OCI-LY7 (cell line): ENCODE measurements around the gene CAPS. TPM values are rescaled to one million over a fixed set of nuclear protein-coding genes. Genes with fewer than 3 reads are reported as not detected.

Experiments used
- BruUV-seq: library from RNA; stranded (reverse); fragments of 400-500 nt; replicated peaks from 2 replicates; lab custom pipeline; 2021; lab: Mats Ljungman, UMichigan
- CTCF ChIA-PET: fragments of 300-600 bp; sonication (Branson Sonifier 250); formaldehyde crosslinking; loops from one replicate; lab custom pipeline; 2022; ENCODE audit warnings: antibody characterized with exemption; ENCODE audit not compliant: unreplicated experiment; lab: Charles Lee
- POLR2A ChIA-PET: fragments of 300-600 bp; sonication (Branson Sonifier 250); formaldehyde crosslinking; loops from one replicate; lab custom pipeline; 2022; ENCODE audit warnings: antibody characterized with exemption; lab: Charles Lee
- DNase-seq: peaks from one replicate; pipeline ENCODE4 v3.0.0-alpha.2; 2015; ENCODE audit warnings: low spot score
- H2AFZ ChIP-seq: fragments of 200-600 bp; sonication (generic), shearing (Covaris generic); 2 replicates; pipeline ENCODE4 v1.6.1; 2014; ENCODE audit warnings: mild to moderate bottlenecking, antibody characterized with exemption, low read length, moderate library complexity
- H3K27ac ChIP-seq: fragments of 200-600 bp; sonication (generic); 2 replicates; pipeline ENCODE4 v1.5.1; 2014; ENCODE audit warnings: mixed run types, low read depth, mild to moderate bottlenecking, moderate library complexity, low read length, inconsistent platforms; ENCODE audit not compliant: poor library complexity, severe bottlenecking
- H3K36me3 ChIP-seq: fragments of 200-600 bp; sonication (generic); 2 replicates; pipeline ENCODE4 v1.6.1; 2014; ENCODE audit warnings: mild to moderate bottlenecking, antibody characterized with exemption, low read length, moderate library complexity, mixed read lengths; ENCODE audit not compliant: insufficient read depth
- H3K4me1 ChIP-seq: fragments of 200-600 bp; sonication (generic); 2 replicates; pipeline ENCODE4 v1.5.1; 2014; ENCODE audit warnings: mild to moderate bottlenecking, low read length; ENCODE audit not compliant: insufficient read depth, poor library complexity, severe bottlenecking
- H3K4me2 ChIP-seq: fragments of 200-600 bp; sonication (generic); 2 replicates; pipeline ENCODE4 v1.6.1; 2014; ENCODE audit warnings: mild to moderate bottlenecking, low read length
- H3K4me3 ChIP-seq: fragments of 200-600 bp; sonication (generic); 2 replicates; pipeline ENCODE4 v1.5.1; 2014; ENCODE audit warnings: mild to moderate bottlenecking, low read depth, low read length; ENCODE audit not compliant: poor library complexity, severe bottlenecking
- H3K79me2 ChIP-seq: fragments of 200-600 bp; sonication (generic); 2 replicates; pipeline ENCODE4 v1.6.1; 2016; ENCODE audit warnings: low read depth, mild to moderate bottlenecking, low read length, moderate library complexity, mixed read lengths; ENCODE audit not compliant: insufficient read depth
- H3K9me2 ChIP-seq: fragments of 200-600 bp; sonication (generic); 2 replicates; pipeline ENCODE4 v1.6.1; 2016; ENCODE audit warnings: mild to moderate bottlenecking, low read length, mixed read lengths; ENCODE audit not compliant: insufficient read depth
- H3K9me3 ChIP-seq: fragments of 200-600 bp; sonication (generic); 2 replicates; pipeline ENCODE4 v1.6.1; 2014; ENCODE audit warnings: mild to moderate bottlenecking, mixed run types, low read length, mixed read lengths
- H4K20me1 ChIP-seq: fragments of 200-600 bp; sonication (generic); 2 replicates; pipeline ENCODE4 v1.6.1; 2014; ENCODE audit warnings: mild to moderate bottlenecking, antibody characterized with exemption, low read length, moderate library complexity, mixed read lengths; ENCODE audit not compliant: insufficient read depth
- EZH2phosphoT487 ChIP-seq: fragments of 200-600 bp; sonication (generic); IDR thresholded peaks from 2 replicates; pipeline ENCODE4 v1.6.1; 2018; ENCODE audit warnings: low read depth, borderline replicate concordance, mild to moderate bottlenecking, mixed run types, antibody characterized with exemption, low read length, moderate library complexity, mixed read lengths
- intact Hi-C: fragments of 100-400 bp; cut with micrococcal nuclease; formaldehyde crosslinking; loops from one replicate; pipeline ENCODE4 v1.10.0; 2022; ENCODE audit not compliant: unreplicated experiment
- total RNA-seq, 2 experiments: library from RNA; depleted of rRNA in 1 of 2; stranded (reverse); fragments of >200 nt in 1 of 2; shearing (Covaris generic) in 1 of 2; gene quantifications; 2 replicates each; pipeline ENCODE4 v1.2.3, GENCODE V29; 2014 to 2022
- TF ChIP-seq, protein P1 (sequence below): fragments of 200-600 bp; sonication (generic); conservative IDR thresholded peaks from 2 replicates; pipeline ENCODE4 v1.5.1; 2014; ENCODE audit warnings: mild to moderate bottlenecking, antibody characterized with exemption, low read length, moderate library complexity, mixed read lengths

The CAPS gene
- total RNA-seq, 2 experiments from 2014 or later: 8.1 to 11.0 TPM

- Histone ChIP-seq H3K79me2 (no peaks in the 10 kb centered on the region), H3K4me1 (no peaks in the 10 kb centered on the region), H3K27ac (no peak overlapping the region), H3K9me2 (no peaks in the 10 kb centered on the region), H3K36me3 (no peaks in the 10 kb centered on the region), H3K4me3 (no peak overlapping the region), H4K20me1 (no peaks in the 10 kb centered on the region), H3K4me2 (no peak overlapping the region), H2AFZ (no peak overlapping the region), H3K9me3 (no peaks in the 10 kb centered on the region)
- BruUV-seq: no TSS peak
- TF ChIP-seq EZH2phosphoT487: no peak
- TF ChIP-seq, protein P1, sequence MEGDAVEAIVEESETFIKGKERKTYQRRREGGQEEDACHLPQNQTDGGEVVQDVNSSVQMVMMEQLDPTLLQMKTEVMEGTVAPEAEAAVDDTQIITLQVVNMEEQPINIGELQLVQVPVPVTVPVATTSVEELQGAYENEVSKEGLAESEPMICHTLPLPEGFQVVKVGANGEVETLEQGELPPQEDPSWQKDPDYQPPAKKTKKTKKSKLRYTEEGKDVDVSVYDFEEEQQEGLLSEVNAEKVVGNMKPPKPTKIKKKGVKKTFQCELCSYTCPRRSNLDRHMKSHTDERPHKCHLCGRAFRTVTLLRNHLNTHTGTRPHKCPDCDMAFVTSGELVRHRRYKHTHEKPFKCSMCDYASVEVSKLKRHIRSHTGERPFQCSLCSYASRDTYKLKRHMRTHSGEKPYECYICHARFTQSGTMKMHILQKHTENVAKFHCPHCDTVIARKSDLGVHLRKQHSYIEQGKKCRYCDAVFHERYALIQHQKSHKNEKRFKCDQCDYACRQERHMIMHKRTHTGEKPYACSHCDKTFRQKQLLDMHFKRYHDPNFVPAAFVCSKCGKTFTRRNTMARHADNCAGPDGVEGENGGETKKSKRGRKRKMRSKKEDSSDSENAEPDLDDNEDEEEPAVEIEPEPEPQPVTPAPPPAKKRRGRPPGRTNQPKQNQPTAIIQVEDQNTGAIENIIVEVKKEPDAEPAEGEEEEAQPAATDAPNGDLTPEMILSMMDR: no peak
- CTCF ChIA-PET: no interaction called here
- intact Hi-C loops: no loop called here
- no peak for DNase-seq
- POLR2A ChIA-PET: no interaction called here
Observed at GRCh38 chr19:5889288-5889971, 24.6 kb upstream of the CAPS start.

GRCh38 chr19:5890099-5890498 lies 24.0 kb upstream of the CAPS start:
- Histone ChIP-seq H3K79me2 (no peaks in the 10 kb centered on the region), H3K4me2 (no peak overlapping the region), H3K4me3 (no peak overlapping the region), H3K27ac (no peak overlapping the region), H3K9me3 (no peaks in the 10 kb centered on the region), H3K9me2 (no peaks in the 10 kb centered on the region), H4K20me1 (no peaks in the 10 kb centered on the region), H2AFZ (no peak overlapping the region), H3K36me3 (0 out of 2 replicates have a peak, but pooled peaks cover 6% of the 10 kb centered on the region), H3K4me1 (no peaks in the 10 kb centered on the region)
- intact Hi-C loops: no loop called here
- ChIA-PET POLR2A (interaction anchor here (0.6 kb wide), 1 partner anchor 93 kb away, joined by 3 read pairs; no protein-coding TSS in a partner anchor), CTCF (interaction anchor here (1.9 kb wide), 1 partner anchor 86 kb away, joined by 10 read pairs; no protein-coding TSS in a partner anchor)
- TF ChIP-seq, protein P1: no peak
- no peak for TF ChIP-seq EZH2phosphoT487
- BruUV-seq: no TSS peak
- no peak for DNase-seq

DNA sequence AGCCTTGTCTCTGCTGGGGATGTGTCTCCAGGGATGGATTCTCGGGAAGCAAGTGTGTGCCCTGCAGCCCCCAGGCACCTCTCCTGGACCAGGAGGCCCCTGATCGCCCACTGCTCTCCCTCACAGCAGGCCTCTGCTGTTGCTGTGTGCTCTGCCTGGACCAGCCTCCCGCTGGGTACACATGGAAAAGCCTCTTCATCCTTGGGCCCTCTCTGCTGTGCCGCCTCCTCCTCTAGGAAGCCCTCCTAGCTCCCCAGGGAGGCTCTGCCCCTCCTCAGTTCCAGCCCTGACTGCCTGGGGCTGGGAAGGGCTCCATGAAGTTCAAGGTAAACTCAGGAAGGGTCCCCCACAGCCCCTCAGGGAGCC lies 22.5 kb upstream of the CAPS start:
- no TSS peak for BruUV-seq
- TF ChIP-seq, protein P1: no peak
- TF ChIP-seq EZH2phosphoT487: no peak
- no peak overlapping the region for H3K27ac ChIP-seq
- no peaks in the 10 kb centered on the region for H3K4me1 ChIP-seq
- no peak for DNase-seq
- H3K4me2 ChIP-seq: no peak overlapping the region
- H4K20me1 ChIP-seq: no peaks in the 10 kb centered on the region
- no peaks in the 10 kb centered on the region for H3K79me2 ChIP-seq
- H3K36me3 ChIP-seq: peaks cover 21% of the 10 kb centered on the region; the same call in 1 of the 2 replicates
- ChIA-PET POLR2A (interaction anchor here (0.6 kb wide), 1 partner anchor 100 kb away, joined by 3 read pairs; no protein-coding TSS in a partner anchor), CTCF (interaction anchor here (1.9 kb wide), 1 partner anchor 88 kb away, joined by 10 read pairs; no protein-coding TSS in a partner anchor)
- no peak overlapping the region for H2AFZ ChIP-seq
- no peaks in the 10 kb centered on the region for H3K9me2 ChIP-seq
- no peak overlapping the region for H3K4me3 ChIP-seq
- H3K9me3 ChIP-seq: no peaks in the 10 kb centered on the region
- intact Hi-C loops: no loop called here
